ENCODE data around the gene TMEM258. TPM values are rescaled to one million over a fixed set of nuclear protein-coding genes. Genes with fewer than 3 reads are reported as not detected.

Gene TMEM258
- 88.0 and 142 TPM in 2 replicates for total RNA-seq (2011; cell fraction: chromatin; rRNA removed; ENCODE audit: low replicate concordance)
- total RNA-seq (2011; cell fraction: nucleolus; rRNA removed): 195 and 216 TPM in 2 replicates
- 192 and 237 TPM in 2 replicates for total RNA-seq (2011; cell fraction: nucleoplasm; rRNA removed)
- total RNA-seq (2014; rRNA removed) (97.2 and 153 TPM in 2 replicates), total RNA-seq (2014; rRNA removed; fragmentation: Illumina TruSeq; extraction: Trizol) (227 and 239 TPM in 2 replicates), total RNA-seq (2015; rRNA removed; fragmentation: Illumina TruSeq; extraction: Trizol) (221 and 231 TPM in 2 replicates), total RNA-seq (2021) (168 and 200 TPM in 2 replicates), polyA plus RNA-seq (2011; rRNA removed) (630 and 713 TPM in 2 replicates), polyA plus RNA-seq (2014; fragmentation: Illumina TruSeq; extraction: Trizol) (213 and 256 TPM in 2 replicates), polyA plus RNA-seq (2014; fragmentation: Nextera tagmentation; extraction: Ambion mirVana) (100 to 1,000 TPM; 794 to 856 TPM), polyA plus RNA-seq (2014; rRNA removed) (199 and 268 TPM in 2 replicates), polyA minus RNA-seq (2011; rRNA and poly(A)+ RNA removed) (155 and 167 TPM in 2 replicates), Bru-seq, nascent RNA (percentile 94 among the genes with signal in this experiment), BruChase-seq, experiment 1, labeled RNA remaining after a 2-hour chase (percentile 80 among the genes with signal in this experiment), BruChase-seq, experiment 2, labeled RNA remaining after a 6-hour chase (percentile 79 among the genes with signal in this experiment)
- polyA plus RNA-seq (2011; cell fraction: cytosol; rRNA removed): 728 and 1,027 TPM in 2 replicates
- polyA plus RNA-seq (2011; cell fraction: nucleus; rRNA removed): 254 and 417 TPM in 2 replicates
- polyA plus RNA-seq (2012): 426 and 696 TPM in 2 replicates
- polyA minus RNA-seq (2011; cell fraction: cytosol; rRNA and poly(A)+ RNA removed): 111 and 157 TPM in 2 replicates
- 46.0 and 84.9 TPM in 2 replicates for polyA minus RNA-seq (2011; cell fraction: nucleus; rRNA and poly(A)+ RNA removed)
- long read RNA-seq, experiment 1, transcript TMEM258-204 (4 exons, 575 nt): major isoform, 432 of 495 reads
- long read RNA-seq, experiment 1, transcript TMEM258-207 (4 exons, 1,692 nt): minor isoform, 5 of 495 reads
- long read RNA-seq, experiment 1, transcript TMEM258-208 (4 exons, 579 nt): minor isoform, 5 of 495 reads
- long read RNA-seq, experiment 1, partial matches to known transcripts: 34 of 495 reads
- long read RNA-seq, experiment 1, other reads (novel, unspliced or antisense): 13 of 495 reads
- long read RNA-seq, experiment 2, transcript TMEM258-204 (4 exons, 575 nt): major isoform, 93 of 174 reads
- long read RNA-seq, experiment 2, partial matches to known transcripts: 46 of 174 reads
- long read RNA-seq, experiment 2, other reads (novel, unspliced or antisense): 34 of 174 reads
- long read RNA-seq, experiment 3, transcript TMEM258-204 (4 exons, 575 nt): major isoform, 308 of 329 reads
- long read RNA-seq, experiment 3, partial matches to known transcripts: 11 of 329 reads
- long read RNA-seq, experiment 3, other reads (novel, unspliced or antisense): 8 of 329 reads

DNA sequence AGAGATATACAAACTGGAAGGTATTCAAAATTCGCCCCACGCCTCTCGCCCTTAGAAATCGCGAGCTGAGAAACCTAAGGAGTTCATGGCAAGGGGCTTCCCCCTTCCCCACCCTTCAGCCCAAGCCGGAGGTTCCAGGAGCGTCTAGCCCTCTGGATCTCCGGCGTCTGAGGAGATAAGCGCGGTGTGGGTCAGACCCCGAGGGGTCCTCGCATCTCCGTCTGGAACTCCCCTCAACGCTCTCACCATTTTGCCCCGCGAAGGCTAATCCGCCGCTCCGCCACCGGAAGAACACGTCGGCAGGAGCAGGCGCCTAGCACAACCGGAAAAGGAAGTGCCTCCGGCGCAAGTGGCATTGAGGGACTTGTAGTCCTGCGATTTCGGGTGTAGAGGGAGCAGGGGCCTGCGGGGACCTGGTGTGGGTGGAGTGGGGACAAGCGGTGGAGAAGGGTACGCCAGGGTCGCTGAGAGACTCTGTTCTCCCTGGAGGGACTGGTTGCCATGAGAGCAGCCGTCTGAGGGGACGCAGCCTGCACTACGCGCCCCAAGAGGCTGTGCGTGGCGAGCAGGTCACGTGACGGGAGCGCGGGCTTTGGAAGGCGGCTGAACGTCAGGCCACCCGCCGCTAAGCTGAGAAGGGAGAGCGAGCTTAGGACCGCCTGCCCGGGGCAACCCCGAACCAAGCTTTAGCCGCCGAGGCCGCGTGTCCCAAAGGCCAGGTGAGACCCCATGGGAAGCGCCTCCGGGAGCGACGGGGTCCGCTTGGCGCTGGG lies at the start of gene TMEM258, which contains the start of gene FEN1:
Gene TMEM258, minus strand, starts transcription at position 290 of the 773 bp plus-strand sequence. Its CDS starts 41 bp downstream, at position 249.
Gene FEN1, plus strand, starts transcription at position 602 of the 773 bp plus-strand sequence. CDS start 2,451 bp downstream, outside the sequence.
- Histone ChIP-seq H3K27ac (ENCODE audit: extremely low read depth, low read depth, low read length) (peak within 1 kb of the TSS; percentile 100), H3K79me2 (ENCODE audit: control insufficient read depth, insufficient read depth, low read length) (peaks cover 78% of the 10 kb centered on the region), H3K36me3 (ENCODE audit: control insufficient read depth, insufficient read depth, low read length) (peaks cover 73% of the 10 kb centered on the region), H3K4me1 (replicated peaks in 1 of 2; ENCODE audit: control insufficient read depth in 2 of 2, insufficient read depth in 2 of 2, low read length in 2 of 2) (peaks cover 16 to 18% of the 10 kb centered on the region in 2 experiments; a peak in 4 of 5 replicates), H3K9me1 (ENCODE audit: control insufficient read depth, insufficient read depth, low read length) (no peaks in the 10 kb centered on the region), H3K4me2 (ENCODE audit: insufficient read depth, low read length) (peak within 1 kb of the TSS; percentile 97), H4K20me1 (replicated peaks; ENCODE audit: control insufficient read depth, insufficient read depth, low read length) (no peaks in the 10 kb centered on the region; the same call in 1 of the 2 replicates), H3K4me3 (peak within 1 kb of the TSS; percentile 83), H3K9me3 (replicated peaks; ENCODE audit: control insufficient read depth, insufficient read depth, low read depth, low read length) (no peaks in the 10 kb centered on the region), H2AFZ (ENCODE audit: low read depth, low read length) (peak within 1 kb of the TSS; percentile 99), H3K9ac (ENCODE audit: insufficient read depth in 1 of 2, low read depth in 2 of 2, low read length in 2 of 2) (peak within 1 kb of the TSS; percentile 100), H3K27me3 (ENCODE audit: control insufficient read depth in 2 of 2, insufficient read depth in 2 of 2, low read length in 2 of 2) (no peaks in the 10 kb centered on the region)
- intact Hi-C loops (cut with micrococcal nuclease): loop anchor here (1.0 kb wide), 1 partner anchor 42 kb away; no protein-coding TSS in a partner anchor
- CTCF ChIA-PET (ENCODE audit: low intra/inter-chr PET ratio): no interaction called here
- WGBS (ENCODE audit: insufficient coverage, low coverage, missing lambda C conversion rate): under 1% methylated on average over 59 of the region's 61 CpGs
- DNase-seq (ENCODE audit: extremely low read depth in 1 of 4, low spot score in 3 of 4) (peak; percentile 89 to 94 (median 90)), ATAC-seq (peak; percentile 91), FAIRE-seq (peak; percentile 85)
- BruUV-seq (replicated peaks): no TSS peak
- POLR2A ChIA-PET: interaction anchor here (0.6 to 3.0 kb wide), 35 partner anchors 8 to 393 kb away, joined by 3 to 23 read pairs (median 4); partner anchors contain the start of genes BEST1, FADS1, FADS3 and FTH1
- in situ Hi-C loops (cut with MboI): loop anchor here (5.0 kb wide), 1 partner anchor 45 kb away; no protein-coding TSS in a partner anchor
- TF ChIP-seq GTF2E2 (tag; IDR thresholded peaks at IDR 0.05) (peak; percentile 62; the same call in 1 of the 2 replicates), ILF3 (IDR thresholded peaks at IDR 0.05; ENCODE audit: borderline replicate concordance) (no peak; the same call in 1 of the 2 replicates), OTX1 (CRISPR knock-in tag; IDR thresholded peaks at IDR 0.05) (0 out of 2 replicates have a peak, but pooled peaks have one; percentile 53), DNMT1 (IDR thresholded peaks at IDR 0.05) (no peak), JUNB (CRISPR knock-in tag; conservative IDR thresholded peaks at IDR 0.05) (no peak; the same call in 1 of the 2 replicates), GATAD2A (IDR thresholded peaks at IDR 0.05) (no peak), ZNF668 (CRISPR knock-in tag; IDR thresholded peaks at IDR 0.05) (no peak), SIRT6 (IDR thresholded peaks at IDR 0.05; ENCODE audit: low read depth, low read length) (no peak), STAT5B (CRISPR knock-in tag; IDR thresholded peaks at IDR 0.05) (no peak), SFPQ (IDR thresholded peaks at IDR 0.05; ENCODE audit: low read depth, low read length) (no peak), ZNF121 (CRISPR knock-in tag; conservative IDR thresholded peaks at IDR 0.05) (no peak)

Measured in K562 (cell line).